Measurements from ENCODE around the gene HECTD1. TPM values are rescaled to one million over a fixed set of nuclear protein-coding genes. Genes with fewer than 3 reads are reported as not detected.
"Not testable (repeated sequence)": the region's sequence is repeated elsewhere in the genome, so short reads cannot be mapped to it uniquely, and the experiment has no call there.

HECTD1 gene
- 37.9 TPM for polyA plus RNA-seq (2013, experiment 1 of 2)
- polyA plus RNA-seq (2013, experiment 2 of 2) = 42.1 TPM

DNA sequence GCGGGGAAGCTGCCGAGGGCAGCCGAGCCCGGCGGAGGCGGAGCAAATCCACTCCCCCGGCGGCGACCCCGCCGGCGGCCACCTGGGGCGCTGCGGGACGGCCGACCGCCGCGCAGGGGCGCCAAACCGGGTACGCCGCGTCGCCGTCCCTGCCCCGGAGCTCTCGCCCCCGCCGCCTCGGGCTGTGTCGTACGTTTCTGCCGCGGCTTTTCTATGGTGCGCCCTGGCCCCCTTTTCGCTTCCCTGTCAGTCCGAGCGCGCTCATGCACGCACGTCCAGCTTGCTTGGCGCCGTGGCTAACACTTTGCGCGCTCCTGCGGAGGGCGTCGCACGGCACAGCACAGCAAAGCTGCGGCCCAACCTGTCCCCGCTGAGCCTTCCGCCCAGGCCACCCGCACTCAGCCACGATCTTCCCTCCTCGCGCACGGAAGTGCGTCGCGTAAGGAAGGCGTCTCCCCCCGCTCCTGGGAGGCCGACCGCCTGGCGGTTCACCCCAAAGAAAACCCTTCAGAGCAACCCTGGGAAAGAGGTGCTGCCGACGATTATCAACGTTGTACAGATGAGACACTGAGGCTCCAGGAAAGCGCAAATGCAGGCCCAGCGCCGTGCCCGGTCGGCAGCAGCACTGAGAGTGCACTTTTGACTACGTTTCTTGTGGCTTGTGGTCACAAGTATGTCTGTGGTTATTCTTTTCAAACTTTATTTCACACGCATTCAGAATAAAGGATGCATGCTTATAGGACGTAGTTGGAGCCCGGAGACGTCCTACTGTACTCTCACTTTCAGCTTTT is at the start of gene HECTD1:
Gene HECTD1 (minus strand): TSS at position 39 of the 791 bp plus-strand sequence. CDS start 1,857 bp downstream, outside the sequence.
- Histone ChIP-seq H2BK120ac (ENCODE audit: low read depth, low read length) (peak within 1 kb of the TSS; percentile 81), H2AFZ (ENCODE audit: low read length) (peak within 1 kb of the TSS; percentile 92), H3K4ac (ENCODE audit: low read length) (no peak within 1 kb of the TSS), H3K9me3 (replicated peaks in 1 of 2; ENCODE audit: control insufficient read depth in 2 of 2, insufficient read depth in 1 of 2, low read depth in 1 of 2, low read length in 2 of 2) (peaks cover 0 to 2% of the 10 kb centered on the region in 2 donors), H2BK15ac (ENCODE audit: low read length) (peak within 1 kb of the TSS; percentile 92), H3K27me3 (ENCODE audit: control insufficient read depth in 3 of 3, insufficient read depth in 3 of 3, low read depth in 1 of 3, low read length in 3 of 3) (no peaks in the 10 kb centered on the region), H3K4me1 (ENCODE audit: control insufficient read depth in 2 of 2, insufficient read depth in 1 of 2, low read depth in 1 of 2, low read length in 2 of 2) (peaks cover 5 to 6% of the 10 kb centered on the region in 2 donors), H3K36me3 (replicated peaks in 1 of 2; ENCODE audit: control insufficient read depth in 2 of 2, insufficient read depth in 2 of 2, low read length in 2 of 2) (peaks cover 0 to 25% of the 10 kb centered on the region in 2 donors), H3K14ac (ENCODE audit: low read length) (peak within 1 kb of the TSS; percentile 95), H2BK5ac (ENCODE audit: low read length) (peak within 1 kb of the TSS; percentile 96), H4K91ac (ENCODE audit: low read depth, low read length, poor library complexity) (peak within 1 kb of the TSS; percentile 87), H3K27ac (replicated peaks; ENCODE audit: low read length) (peak within 1 kb of the TSS; percentile 99), H4K8ac (ENCODE audit: low read depth, low read length) (no peak within 1 kb of the TSS), H2BK12ac (ENCODE audit: low read length) (no peak within 1 kb of the TSS), H2AK5ac (ENCODE audit: low read depth, low read length) (peak within 1 kb of the TSS; percentile 92), H3K4me3 (ENCODE audit: low read length in 2 of 2) (peak within 1 kb of the TSS; percentile 54 to 96), H3K79me1 (ENCODE audit: low read depth, low read length) (no peaks in the 10 kb centered on the region), H3K23ac (ENCODE audit: low read depth, low read length, poor library complexity) (peak within 1 kb of the TSS; percentile 97), H3K4me2 (ENCODE audit: insufficient read depth, low read length, poor library complexity, severe bottlenecking) (peak within 1 kb of the TSS; percentile 66), H3K9ac (ENCODE audit: low read depth, low read length, poor library complexity) (peak within 1 kb of the TSS; percentile 99), H3K18ac (ENCODE audit: low read length) (peak within 1 kb of the TSS; percentile 99)
- DNase-seq (ENCODE audit: low spot score) = peak; percentile 90
- WGBS, 2 donors (ENCODE audit: extremely low coverage in 2 of 2, insufficient read length in 2 of 2, insufficient replicate concordance in 1 of 2) = no CpG with 5 or more reads among the region's 79 CpGs

DNA sequence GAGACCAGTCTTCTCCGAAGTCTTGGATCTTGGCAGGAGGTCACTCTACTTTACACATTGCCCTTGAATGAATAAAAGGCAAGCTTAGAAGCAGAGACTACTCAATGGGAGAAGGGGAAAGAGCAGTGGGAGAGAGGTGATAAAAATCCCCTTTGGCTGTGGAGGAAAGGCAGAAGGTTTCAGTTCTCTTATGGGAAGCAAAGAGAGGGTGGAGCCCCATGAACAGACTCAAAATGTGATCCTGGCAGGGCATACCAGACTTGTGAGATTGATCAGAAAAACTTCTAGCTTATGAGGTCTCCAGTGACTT is 49.6 kb upstream of the HECTD1 start:
- no CpG with 5 or more reads among the region's 1 CpG for WGBS, 2 donors (ENCODE audit: extremely low coverage in 2 of 2, insufficient read length in 2 of 2, insufficient replicate concordance in 1 of 2)
- H2BK120ac ChIP-seq (ENCODE audit: low read depth, low read length) = no peak overlapping the region

DNA sequence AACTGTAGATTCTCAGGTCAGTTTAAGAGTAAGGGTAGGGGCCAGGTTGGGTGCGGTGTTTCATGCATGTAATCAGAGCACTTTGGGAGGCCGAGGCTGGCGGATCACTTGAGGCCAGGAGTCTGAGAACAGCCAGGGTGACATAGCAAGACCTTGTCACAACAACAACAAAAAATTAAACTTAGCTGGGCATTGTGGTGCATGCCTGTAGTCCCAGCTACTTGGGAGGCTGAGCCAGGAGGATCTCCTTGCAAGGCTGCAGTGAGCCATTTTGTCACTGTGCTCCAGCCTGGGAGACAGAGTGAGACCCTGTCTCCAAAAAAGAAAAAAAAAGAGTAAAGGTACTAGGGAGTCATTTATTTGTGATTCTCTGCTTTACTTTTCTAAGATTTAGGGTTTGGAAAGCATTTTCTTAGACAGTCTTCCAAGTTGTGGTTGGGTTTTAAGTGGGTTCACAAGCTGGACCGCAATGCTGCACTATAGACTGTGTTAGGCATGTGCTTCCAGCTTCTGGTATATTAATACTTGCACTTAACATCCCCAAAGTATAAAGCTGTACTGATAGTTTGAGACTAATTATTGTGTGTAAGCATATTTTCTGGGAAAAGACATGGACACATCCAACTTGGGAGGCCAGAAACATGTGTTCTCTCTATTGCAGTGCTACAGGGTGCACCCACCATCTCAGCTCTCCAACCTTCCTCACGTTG is 49.1 kb upstream of the HECTD1 start:
- Histone ChIP-seq H2BK120ac (ENCODE audit: low read depth, low read length) (no peak overlapping the region), H3K79me1 (ENCODE audit: low read depth, low read length) (no peaks in the 10 kb centered on the region), H2BK12ac (ENCODE audit: low read length) (no peak overlapping the region), H4K8ac (ENCODE audit: low read depth, low read length) (no peak overlapping the region), H3K9ac (ENCODE audit: low read depth, low read length, poor library complexity) (no peak overlapping the region), H3K23ac (ENCODE audit: low read depth, low read length, poor library complexity) (no peak overlapping the region), H3K4me1 (ENCODE audit: control insufficient read depth in 2 of 2, insufficient read depth in 1 of 2, low read depth in 1 of 2, low read length in 2 of 2) (peaks cover 1 to 4% of the 10 kb centered on the region in 2 donors), H3K27me3 (ENCODE audit: control insufficient read depth in 3 of 3, insufficient read depth in 3 of 3, low read depth in 1 of 3, low read length in 3 of 3) (peaks cover 0 to 2% (median 0%) of the 10 kb centered on the region in 3 experiments), H3K36me3 (replicated peaks in 1 of 2; ENCODE audit: control insufficient read depth in 2 of 2, insufficient read depth in 2 of 2, low read length in 2 of 2) (no peaks in the 10 kb centered on the region), H3K4me3 (ENCODE audit: low read length in 2 of 2) (no peak overlapping the region), H3K4me2 (ENCODE audit: insufficient read depth, low read length, poor library complexity, severe bottlenecking) (no peak overlapping the region), H3K18ac (ENCODE audit: low read length) (no peak overlapping the region), H3K4ac (ENCODE audit: low read length) (no peak overlapping the region), H2BK15ac (ENCODE audit: low read length) (no peak overlapping the region), H3K9me3 (replicated peaks in 1 of 2; ENCODE audit: control insufficient read depth in 2 of 2, insufficient read depth in 1 of 2, low read depth in 1 of 2, low read length in 2 of 2) (no peaks in the 10 kb centered on the region), H2BK5ac (ENCODE audit: low read length) (no peak overlapping the region), H2AFZ (ENCODE audit: low read length) (no peak overlapping the region), H3K27ac (replicated peaks; ENCODE audit: low read length) (no peak overlapping the region), H2AK5ac (ENCODE audit: low read depth, low read length) (no peak overlapping the region), H4K91ac (ENCODE audit: low read depth, low read length, poor library complexity) (no peak overlapping the region), H3K14ac (ENCODE audit: low read length) (no peak overlapping the region)
- WGBS, 2 donors (ENCODE audit: extremely low coverage in 2 of 2, insufficient read length in 2 of 2, insufficient replicate concordance in 1 of 2) = no CpG with 5 or more reads among the region's 5 CpGs
- DNase-seq (ENCODE audit: low spot score) = no peak

More for the DNA sequence above, 49.6 kb upstream of the HECTD1 start:
- no peak overlapping the region for H3K27ac ChIP-seq (replicated peaks; ENCODE audit: low read length)
- no peak overlapping the region for H3K4me2 ChIP-seq (ENCODE audit: insufficient read depth, low read length, poor library complexity, severe bottlenecking)
- H3K23ac ChIP-seq (ENCODE audit: low read depth, low read length, poor library complexity) = no peak overlapping the region
- no peak overlapping the region for H4K91ac ChIP-seq (ENCODE audit: low read depth, low read length, poor library complexity)
- no peaks in the 10 kb centered on the region for H3K79me1 ChIP-seq (ENCODE audit: low read depth, low read length)
- H3K4ac ChIP-seq (ENCODE audit: low read length) = no peak overlapping the region
- no peak overlapping the region for H2AK5ac ChIP-seq (ENCODE audit: low read depth, low read length)
- H4K8ac ChIP-seq (ENCODE audit: low read depth, low read length) = no peak overlapping the region
- H3K9ac ChIP-seq (ENCODE audit: low read depth, low read length, poor library complexity) = no peak overlapping the region
- H2BK12ac ChIP-seq (ENCODE audit: low read length) = no peak overlapping the region
- H3K27me3 ChIP-seq (ENCODE audit: control insufficient read depth in 3 of 3, insufficient read depth in 3 of 3, low read depth in 1 of 3, low read length in 3 of 3) = no peaks in the 10 kb centered on the region
- H3K4me3 ChIP-seq (ENCODE audit: low read length in 2 of 2) = no peak overlapping the region
- H2BK15ac ChIP-seq (ENCODE audit: low read length) = no peak overlapping the region
- H3K36me3 ChIP-seq (replicated peaks in 1 of 2; ENCODE audit: control insufficient read depth in 2 of 2, insufficient read depth in 2 of 2, low read length in 2 of 2) = no peaks in the 10 kb centered on the region
- no peak overlapping the region for H2BK5ac ChIP-seq (ENCODE audit: low read length)
- DNase-seq (ENCODE audit: low spot score) = no peak
- H3K9me3 ChIP-seq (replicated peaks in 1 of 2; ENCODE audit: control insufficient read depth in 2 of 2, insufficient read depth in 1 of 2, low read depth in 1 of 2, low read length in 2 of 2) = no peaks in the 10 kb centered on the region
- peaks cover 6 to 9% of the 10 kb centered on the region in 2 donors for H3K4me1 ChIP-seq (ENCODE audit: control insufficient read depth in 2 of 2, insufficient read depth in 1 of 2, low read depth in 1 of 2, low read length in 2 of 2)
- H2AFZ ChIP-seq (ENCODE audit: low read length) = no peak overlapping the region
- no peak overlapping the region for H3K18ac ChIP-seq (ENCODE audit: low read length)
- no peak overlapping the region for H3K14ac ChIP-seq (ENCODE audit: low read length)

DNA sequence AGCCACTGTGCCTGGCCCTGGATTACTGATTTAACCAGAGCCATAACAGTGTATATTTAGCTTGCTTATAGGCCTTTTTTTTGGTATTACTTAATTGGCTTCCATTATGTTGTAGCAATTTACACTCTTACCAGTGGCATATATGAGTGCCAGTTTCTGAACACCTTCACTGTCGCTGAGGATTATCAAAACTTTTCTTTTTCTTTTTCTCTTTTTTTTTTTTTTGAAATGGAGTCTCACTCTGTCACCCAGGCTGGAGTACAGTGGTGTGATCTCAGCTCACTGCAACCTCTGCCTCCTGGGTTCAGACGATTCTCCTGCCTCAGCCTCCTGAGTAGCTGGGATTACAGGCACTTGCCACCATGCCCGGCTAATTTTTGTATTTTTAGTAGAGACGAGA is 48.3 kb upstream of the HECTD1 start:
- H2AK5ac ChIP-seq (ENCODE audit: low read depth, low read length); H2BK12ac ChIP-seq (ENCODE audit: low read length); H3K4me2 ChIP-seq (ENCODE audit: insufficient read depth, low read length, poor library complexity, severe bottlenecking); H3K27me3 ChIP-seq (ENCODE audit: control insufficient read depth in 3 of 3, insufficient read depth in 3 of 3, low read depth in 1 of 3, low read length in 3 of 3); H3K4ac ChIP-seq (ENCODE audit: low read length); H3K79me1 ChIP-seq (ENCODE audit: low read depth, low read length); H3K14ac ChIP-seq (ENCODE audit: low read length); H3K4me3 ChIP-seq (ENCODE audit: low read length in 2 of 2); H3K27ac ChIP-seq (replicated peaks; ENCODE audit: low read length); H3K23ac ChIP-seq (ENCODE audit: low read depth, low read length, poor library complexity); H4K91ac ChIP-seq (ENCODE audit: low read depth, low read length, poor library complexity); H2BK5ac ChIP-seq (ENCODE audit: low read length); H2BK15ac ChIP-seq (ENCODE audit: low read length); H4K8ac ChIP-seq (ENCODE audit: low read depth, low read length); H3K9ac ChIP-seq (ENCODE audit: low read depth, low read length, poor library complexity); H2BK120ac ChIP-seq (ENCODE audit: low read depth, low read length); H3K4me1 ChIP-seq (ENCODE audit: control insufficient read depth in 2 of 2, insufficient read depth in 1 of 2, low read depth in 1 of 2, low read length in 2 of 2); H3K9me3 ChIP-seq (replicated peaks in 1 of 2; ENCODE audit: control insufficient read depth in 2 of 2, insufficient read depth in 1 of 2, low read depth in 1 of 2, low read length in 2 of 2); H3K36me3 ChIP-seq (replicated peaks in 1 of 2; ENCODE audit: control insufficient read depth in 2 of 2, insufficient read depth in 2 of 2, low read length in 2 of 2); H2AFZ ChIP-seq (ENCODE audit: low read length); H3K18ac ChIP-seq (ENCODE audit: low read length); DNase-seq (ENCODE audit: low spot score): not testable (repeated sequence)
- no CpG with 5 or more reads among the region's 4 CpGs for WGBS, 2 donors (ENCODE audit: extremely low coverage in 2 of 2, insufficient read length in 2 of 2, insufficient replicate concordance in 1 of 2)
